ENCODE data around the gene ADA.

Gene ADA

DNA sequence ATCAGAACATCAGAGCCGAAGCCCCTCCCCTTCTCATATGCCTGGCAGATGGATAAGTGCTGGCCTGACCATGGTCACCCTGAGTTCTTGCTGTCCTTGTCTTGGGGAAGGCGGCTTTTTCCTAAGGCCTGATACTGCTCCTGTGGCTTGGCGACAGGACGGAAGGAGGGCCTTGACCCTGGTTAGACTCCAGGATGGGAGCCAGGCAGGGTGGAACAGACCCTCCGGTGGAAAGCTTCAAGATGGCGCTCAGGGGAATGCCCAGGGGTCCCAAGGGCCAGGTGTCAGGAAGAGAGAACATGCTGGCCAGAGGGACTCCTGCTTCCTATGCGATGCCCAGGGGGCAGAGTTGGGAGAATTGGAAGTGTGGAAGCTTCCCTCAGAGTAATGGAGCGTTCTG is 29.6 kb downstream of the ADA start:
- Histone ChIP-seq H3K4me3 (no peak overlapping the region), H4K20me1 (peaks cover 0 to 33% (median 8%) of the 10 kb centered on the region in 11 experiments; a peak in 11 of 22 replicates), H3K27ac (no peak overlapping the region), H3K36me3 (peaks cover 92 to 100% (median 97%) of the 10 kb centered on the region in 11 experiments), H3K9ac (no peak overlapping the region), H3K4me1 (peaks cover 15 to 55% (median 44%) of the 10 kb centered on the region in 10 experiments), H3K4me2 (no peak overlapping the region), H3K27me3 (no peaks in the 10 kb centered on the region), H3K9me3 (replicated peaks in 1 of 11) (peaks cover 0 to 21% (median 9%) of the 10 kb centered on the region in 11 experiments; a peak in 15 of 22 replicates)
- TF ChIP-seq Cebpa-rat (IDR thresholded peaks at IDR 0.05): no peak

DNA sequence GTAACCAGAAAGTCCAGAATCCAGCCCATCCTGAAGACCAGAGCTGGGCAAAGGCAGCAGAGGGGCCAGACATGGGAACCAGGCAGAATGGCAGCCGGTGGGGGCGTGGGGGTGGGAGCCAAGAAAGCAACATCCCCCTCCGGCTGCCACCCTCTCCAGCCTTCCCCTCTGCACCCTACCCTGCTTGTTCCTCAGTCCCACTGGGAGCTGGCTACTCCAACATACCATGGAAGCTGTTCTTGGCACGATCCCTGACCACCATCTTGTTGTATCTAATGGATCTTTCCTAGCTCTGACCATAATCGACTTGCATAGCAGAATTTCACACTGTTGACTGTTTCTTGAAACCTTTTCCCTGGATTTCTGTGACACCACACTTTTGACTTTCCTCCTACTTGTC is 30.2 kb downstream of the ADA start:
- Histone ChIP-seq H3K4me1 (peaks cover 21 to 58% (median 47%) of the 10 kb centered on the region in 10 experiments), H3K9ac (no peak overlapping the region), H3K27ac (no peak overlapping the region; a peak in 1 of 22 replicates), H3K4me2 (no peak overlapping the region), H3K4me3 (no peak overlapping the region), H3K9me3 (replicated peaks in 1 of 11) (peaks cover 0 to 21% (median 9%) of the 10 kb centered on the region in 11 experiments; a peak in 15 of 22 replicates), H3K36me3 (peaks cover 90 to 100% (median 98%) of the 10 kb centered on the region in 11 experiments), H3K27me3 (no peaks in the 10 kb centered on the region), H4K20me1 (peaks cover 0 to 33% (median 10%) of the 10 kb centered on the region in 11 experiments; a peak in 11 of 22 replicates)
- TF ChIP-seq Cebpa-rat (IDR thresholded peaks at IDR 0.05): no peak

DNA sequence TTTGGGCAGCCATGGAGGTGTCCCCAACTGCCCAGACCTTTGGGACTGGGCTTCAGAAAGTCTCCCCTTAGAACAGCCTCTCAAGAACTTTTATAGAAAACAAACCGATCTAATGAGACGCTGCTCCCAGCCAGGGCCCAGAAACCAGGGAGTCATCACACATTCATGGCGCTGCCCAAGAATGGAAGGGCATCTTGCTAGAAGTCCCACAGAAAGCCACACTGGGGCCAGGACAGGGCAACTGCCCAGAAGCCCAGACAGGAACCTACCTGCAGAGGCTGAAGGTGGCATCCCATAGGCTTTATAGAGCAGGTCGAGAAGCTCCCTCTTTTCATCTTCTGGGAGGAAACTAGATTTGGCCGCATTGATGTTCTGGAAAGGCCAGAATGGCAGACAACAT is 31.5 kb downstream of the ADA start:
- peaks cover 34 to 66% (median 59%) of the 10 kb centered on the region in 10 experiments for H3K4me1 ChIP-seq
- peaks cover 0 to 45% (median 13%) of the 10 kb centered on the region in 11 experiments; a peak in 11 of 22 replicates for H4K20me1 ChIP-seq
- H3K27me3 ChIP-seq: no peaks in the 10 kb centered on the region
- H3K9ac ChIP-seq: no peak overlapping the region
- peaks cover 0 to 21% (median 9%) of the 10 kb centered on the region in 11 experiments; a peak in 15 of 22 replicates for H3K9me3 ChIP-seq (replicated peaks in 1 of 11)
- peak overlapping the region in 5 of 11 experiments; percentile 74 to 93 (median 80); a peak in 7 of 22 replicates for H3K4me2 ChIP-seq
- H3K36me3 ChIP-seq: peaks cover 77 to 100% (median 89%) of the 10 kb centered on the region in 11 experiments
- TF ChIP-seq Cebpa-rat (IDR thresholded peaks at IDR 0.05): no peak
- H3K4me3 ChIP-seq: no peak overlapping the region
- peak overlapping the region in 2 of 11 experiments; percentile 21 to 24; a peak in 3 of 22 replicates for H3K27ac ChIP-seq

DNA sequence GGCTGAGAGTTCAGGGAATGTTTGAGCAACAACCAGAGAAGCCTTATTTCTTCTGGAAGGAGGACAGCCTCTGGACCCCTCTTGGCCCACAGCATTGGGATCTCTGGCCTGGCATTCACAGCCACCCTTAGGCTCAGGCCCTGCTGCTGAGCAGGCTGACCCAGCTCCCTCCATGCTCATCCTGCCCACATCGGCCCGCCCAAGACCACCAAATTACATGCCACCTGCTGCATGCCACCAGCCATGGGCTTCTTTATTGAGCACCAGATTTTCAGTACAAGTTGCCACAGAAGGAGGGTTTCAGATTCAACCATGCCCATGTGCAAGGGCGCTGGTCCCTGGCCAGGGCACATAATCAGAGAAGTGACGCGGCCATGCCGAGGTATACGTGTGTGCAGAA is 32.2 kb downstream of the ADA start:
- Histone ChIP-seq H3K4me1 (peaks cover 41 to 71% (median 66%) of the 10 kb centered on the region in 10 experiments), H3K9ac (peak overlapping the region in 7 of 11 experiments; percentile 9 to 47 (median 24); a peak in 6 of 22 replicates), H3K9me3 (replicated peaks in 1 of 11) (peaks cover 0 to 19% (median 9%) of the 10 kb centered on the region in 11 experiments; a peak in 15 of 22 replicates), H4K20me1 (peaks cover 0 to 52% (median 14%) of the 10 kb centered on the region in 11 experiments; a peak in 11 of 22 replicates), H3K27me3 (no peaks in the 10 kb centered on the region), H3K27ac (peak overlapping the region in 5 of 11 experiments; percentile 21 to 95 (median 29); a peak in 7 of 22 replicates), H3K36me3 (peaks cover 75 to 100% (median 89%) of the 10 kb centered on the region in 11 experiments), H3K4me2 (peak overlapping the region in 8 of 11 experiments; percentile 41 to 93 (median 78); a peak in 14 of 22 replicates), H3K4me3 (no peak overlapping the region)
- TF ChIP-seq Cebpa-rat (IDR thresholded peaks at IDR 0.05): no peak

DNA sequence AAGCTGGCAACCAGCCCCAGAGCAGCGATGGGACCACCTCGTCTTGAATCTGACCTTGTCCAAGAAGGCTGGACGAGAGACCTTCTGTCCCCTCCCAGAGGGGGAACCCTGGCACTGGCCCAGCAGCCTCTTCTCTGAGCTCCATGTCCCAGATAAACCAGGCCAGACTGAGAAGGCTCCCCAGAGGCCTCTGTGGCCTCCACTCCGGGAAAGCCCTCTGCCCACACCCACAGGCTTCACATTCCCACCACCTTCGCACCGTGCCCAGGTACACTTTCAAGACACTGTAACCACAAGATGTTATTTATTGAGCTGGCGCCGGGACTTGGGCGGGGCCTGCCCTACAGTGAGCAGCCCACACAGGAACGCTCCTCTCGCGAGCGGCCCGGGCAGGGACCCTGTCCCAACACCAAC is 33.2 kb downstream of the ADA start:
- Histone ChIP-seq H3K27me3 (no peaks in the 10 kb centered on the region), H3K4me2 (peak overlapping the region in 9 of 11 experiments; percentile 10 to 93 (median 75); a peak in 17 of 22 replicates), H3K27ac (peak overlapping the region in 7 of 11 experiments; percentile 24 to 95 (median 30); a peak in 11 of 22 replicates), H3K9ac (peak overlapping the region in 9 of 11 experiments; percentile 10 to 47 (median 24); a peak in 13 of 22 replicates), H4K20me1 (peaks cover 0 to 54% (median 14%) of the 10 kb centered on the region in 11 experiments; a peak in 11 of 22 replicates), H3K9me3 (replicated peaks in 1 of 11) (peaks cover 0 to 10% (median 6%) of the 10 kb centered on the region in 11 experiments; a peak in 13 of 22 replicates), H3K36me3 (peaks cover 75 to 100% (median 89%) of the 10 kb centered on the region in 11 experiments), H3K4me3 (no peak overlapping the region), H3K4me1 (peaks cover 31 to 80% (median 69%) of the 10 kb centered on the region in 10 experiments)
- no peak for TF ChIP-seq Cebpa-rat (IDR thresholded peaks at IDR 0.05)

DNA sequence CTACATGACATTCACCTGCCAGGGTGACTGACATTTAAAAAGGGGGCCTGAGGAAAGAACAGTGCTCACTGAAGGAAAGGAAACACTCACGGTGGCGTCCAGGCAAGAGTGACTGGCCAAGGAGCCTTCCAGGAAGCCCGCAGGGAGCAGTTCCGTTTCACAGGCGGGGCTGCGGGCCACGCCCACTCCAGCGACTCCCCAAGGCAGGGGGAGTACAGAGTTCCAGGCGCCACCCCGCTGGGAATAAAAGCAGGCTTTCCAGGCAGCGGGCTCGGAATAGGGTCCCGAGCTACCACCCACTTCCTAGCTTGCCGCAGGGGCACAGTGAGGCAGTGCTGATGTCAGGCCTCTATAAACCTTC is 34.9 kb downstream of the ADA start:
- Histone ChIP-seq H3K9me3 (replicated peaks in 1 of 11) (no peaks in the 10 kb centered on the region; a peak in 1 of 22 replicates), H3K36me3 (peaks cover 64 to 94% (median 78%) of the 10 kb centered on the region in 11 experiments), H3K27ac (peak overlapping the region in 10 of 11 experiments; percentile 1 to 96 (median 76); a peak in 17 of 22 replicates), H4K20me1 (peaks cover 0 to 59% (median 14%) of the 10 kb centered on the region in 11 experiments; a peak in 11 of 22 replicates), H3K9ac (peak overlapping the region in 9 of 11 experiments; percentile 31 to 79 (median 59); a peak in 14 of 22 replicates), H3K4me2 (peak overlapping the region; percentile 63 to 93 (median 75)), H3K4me1 (peaks cover 39 to 94% (median 81%) of the 10 kb centered on the region in 10 experiments), H3K4me3 (no peak overlapping the region; a peak in 2 of 20 replicates), H3K27me3 (no peaks in the 10 kb centered on the region)
- no peak for TF ChIP-seq Cebpa-rat (IDR thresholded peaks at IDR 0.05)

DNA sequence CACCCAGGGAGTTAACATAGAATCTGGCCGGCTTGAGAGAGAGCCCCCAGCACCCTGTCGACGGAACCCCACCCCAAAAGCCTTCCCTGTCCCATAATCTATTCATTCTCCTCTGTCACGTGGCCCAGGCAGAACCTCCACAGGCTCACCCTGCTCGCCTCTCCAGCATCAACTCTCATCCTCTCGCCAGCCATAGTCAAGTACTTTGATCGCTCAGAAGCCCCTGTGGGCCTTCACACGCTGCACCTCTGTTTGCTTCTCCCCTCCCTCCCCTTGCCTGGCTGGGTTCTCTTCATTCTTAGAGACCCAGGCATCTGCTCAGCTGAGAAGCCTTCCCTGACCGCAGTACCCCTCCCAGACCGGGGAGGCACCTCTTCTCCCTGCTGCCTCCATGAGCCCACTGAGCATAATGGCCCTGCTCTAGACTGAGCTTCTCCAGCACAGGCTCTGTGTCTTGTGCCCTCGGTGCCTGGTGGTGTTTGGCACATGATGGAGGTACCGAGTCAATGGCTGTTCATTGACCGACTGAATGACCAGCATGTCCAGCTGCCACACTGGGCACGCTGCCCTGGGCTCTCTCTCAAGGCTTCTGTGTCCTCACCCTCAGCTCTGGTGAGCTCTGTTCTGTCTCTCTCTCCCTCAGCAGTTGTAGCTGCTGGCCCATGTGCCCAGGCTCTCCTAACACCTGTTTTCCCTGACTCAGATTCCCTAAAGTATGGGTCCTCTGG is 35.5 kb downstream of the ADA start:
- Histone ChIP-seq H3K4me2 (peak overlapping the region; percentile 63 to 93 (median 75)), H3K9me3 (replicated peaks in 1 of 11) (no peaks in the 10 kb centered on the region; a peak in 1 of 22 replicates), H3K27ac (peak overlapping the region in 10 of 11 experiments; percentile 1 to 96 (median 76); a peak in 20 of 22 replicates), H3K9ac (peak overlapping the region in 10 of 11 experiments; percentile 31 to 79 (median 57); a peak in 19 of 22 replicates), H3K4me3 (peak overlapping the region in 1 of 10 experiments; percentile 17; a peak in 3 of 20 replicates), H3K36me3 (peaks cover 59 to 88% (median 73%) of the 10 kb centered on the region in 11 experiments), H4K20me1 (peaks cover 0 to 59% (median 14%) of the 10 kb centered on the region in 11 experiments; a peak in 11 of 22 replicates), H3K27me3 (no peaks in the 10 kb centered on the region), H3K4me1 (peaks cover 41 to 100% (median 86%) of the 10 kb centered on the region in 10 experiments)
- no peak for TF ChIP-seq Cebpa-rat (IDR thresholded peaks at IDR 0.05)

DNA sequence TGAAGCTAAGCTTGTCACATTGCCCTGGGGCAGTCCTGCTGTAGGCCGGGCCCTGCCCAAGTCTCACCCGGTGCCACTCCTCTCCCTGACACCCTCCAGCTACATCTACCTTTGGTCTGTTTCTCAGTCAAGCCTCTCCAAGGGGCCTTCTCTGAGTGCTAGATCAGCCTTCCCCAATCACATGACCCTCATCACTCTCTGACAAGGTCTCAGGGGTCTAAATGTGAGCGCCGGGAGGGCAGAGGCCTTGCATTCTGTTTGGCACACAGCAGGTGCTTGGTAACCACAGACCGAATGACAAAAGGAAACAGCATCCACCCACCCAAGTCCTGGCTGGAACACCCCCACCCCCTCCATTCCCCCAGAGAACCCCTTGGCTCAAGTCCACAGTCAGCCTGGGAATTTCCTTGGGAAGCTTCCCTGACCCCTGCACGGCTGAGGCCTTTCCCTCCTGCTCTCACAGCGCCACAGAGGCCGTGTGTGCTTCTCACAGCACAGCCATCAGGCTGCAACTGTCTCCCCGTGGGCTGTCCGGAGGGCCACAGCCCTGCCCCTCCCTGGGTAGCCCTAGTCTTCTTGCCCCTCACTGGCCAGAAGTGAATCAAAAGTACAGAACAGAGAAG is 36.2 kb downstream of the ADA start:
- Histone ChIP-seq H3K4me3 (peak overlapping the region in 1 of 10 experiments; percentile 17; a peak in 3 of 20 replicates), H3K9me3 (replicated peaks in 1 of 11) (no peaks in the 10 kb centered on the region; a peak in 1 of 22 replicates), H3K9ac (peak overlapping the region; percentile 12 to 79 (median 55); a peak in 19 of 22 replicates), H4K20me1 (peaks cover 0 to 56% (median 14%) of the 10 kb centered on the region in 11 experiments; a peak in 11 of 22 replicates), H3K27me3 (no peaks in the 10 kb centered on the region), H3K4me1 (peaks cover 49 to 100% (median 92%) of the 10 kb centered on the region in 10 experiments), H3K27ac (peak overlapping the region in 10 of 11 experiments; percentile 8 to 96 (median 76); a peak in 19 of 22 replicates), H3K4me2 (peak overlapping the region; percentile 63 to 93 (median 75)), H3K36me3 (peaks cover 51 to 81% (median 65%) of the 10 kb centered on the region in 11 experiments)
- TF ChIP-seq Cebpa-rat (IDR thresholded peaks at IDR 0.05): no peak

Measured in BLaER1 treated with 17β-estradiol and CSF1 and Interleukin-3, amounts not matched to agents 10 nM and 100 nM (cell line).